GM19193 (cell line): Measurements from ENCODE around the gene RASGRF2.

ENCODE experiments used
- POLR2A ChIP-seq: IDR thresholded peaks from 4 replicates; pipeline ENCODE4 v1.6.1; 2011; ENCODE audit not compliant: insufficient read depth, insufficient read length; ENCODE audit errors: extremely low read depth

RASGRF2 gene

GRCh38 chr5:80987078-80987766 lies 27.1 kb downstream of the RASGRF2 start:
- TF ChIP-seq POLR2A, result no peak

- no peak for TF ChIP-seq POLR2A
These were observed 28.3 kb downstream of the RASGRF2 start for GRCh38 chr5:80988419-80988935.

GRCh38 chr5:80989883-80990282 lies 29.7 kb downstream of the RASGRF2 start:
- TF ChIP-seq POLR2A, result no peak

- TF ChIP-seq POLR2A, result no peak
These were observed 30.4 kb downstream of the RASGRF2 start for GRCh38 chr5:80990527-80990926.

GRCh38 chr5:80990971-80991370 lies 30.8 kb downstream of the RASGRF2 start:
- no peak for TF ChIP-seq POLR2A

- no peak for TF ChIP-seq POLR2A
These were observed 35.7 kb downstream of the RASGRF2 start for GRCh38 chr5:80995908-80996307.

GRCh38 chr5:80998590-80998979 lies 38.4 kb downstream of the RASGRF2 start:
- no peak for TF ChIP-seq POLR2A

- TF ChIP-seq POLR2A, result no peak
These were observed 43.7 kb downstream of the RASGRF2 start for GRCh38 chr5:81003811-81004386.

- no peak for TF ChIP-seq POLR2A
These were observed 45.5 kb downstream of the RASGRF2 start for GRCh38 chr5:81005708-81006107.

GRCh38 chr5:81006231-81006630 lies 46.1 kb downstream of the RASGRF2 start:
- TF ChIP-seq POLR2A, result no peak

- TF ChIP-seq POLR2A, result no peak
These were observed 46.9 kb downstream of the RASGRF2 start for GRCh38 chr5:81006947-81007636.

- no peak for TF ChIP-seq POLR2A
These were observed 47.5 kb downstream of the RASGRF2 start for GRCh38 chr5:81007637-81008027.

GRCh38 chr5:81010336-81011169 lies 50.4 kb downstream of the RASGRF2 start:
- no peak for TF ChIP-seq POLR2A

GRCh38 chr5:81014348-81014747 lies 54.2 kb downstream of the RASGRF2 start:
- TF ChIP-seq POLR2A, result no peak

- TF ChIP-seq POLR2A, result no peak
These were observed 56.0 kb downstream of the RASGRF2 start for GRCh38 chr5:81016116-81016515.

- TF ChIP-seq POLR2A, result no peak
These were observed 57.2 kb downstream of the RASGRF2 start for GRCh38 chr5:81017320-81017719.

- no peak for TF ChIP-seq POLR2A
These were observed 59.6 kb downstream of the RASGRF2 start for GRCh38 chr5:81019748-81020147.
